ENCODE results near the gene ACCSL. TPM values are rescaled to one million over a fixed set of nuclear protein-coding genes. Genes with fewer than 3 reads are reported as not detected.

Gene ACCSL
- total RNA-seq, 4 donors from 2014 or later = 0.78 TPM; not detected in 3

- Histone ChIP-seq H3K4me1 (peaks cover 0 to 32% (median 12%) of the 10 kb centered on the region in 4 donors), H3K27me3 (no peaks in the 10 kb centered on the region), H3K9me3 (peaks cover 0 to 15% (median 0%) of the 10 kb centered on the region in 4 donors), H3K36me3 (no peaks in the 10 kb centered on the region), H3K4me3 (no peak overlapping the region), H3K27ac (no peak overlapping the region)
- DNase-seq (ENCODE audit: low spot score in 2 of 2) = no peak
- whole genome bisulfite sequencing, 2 donors = 80 to 100% methylated on average over 1 of the region's 1 CpG
- TF ChIP-seq EP300 (IDR thresholded peaks at IDR 0.05) (no peak), CTCF (IDR thresholded peaks at IDR 0.05) (no peak), POLR2A (IDR thresholded peaks at IDR 0.05) (no peak)
Measured at GRCh38 chr11:44028401-44028800, 19.4 kb upstream of the ACCSL start.

DNA sequence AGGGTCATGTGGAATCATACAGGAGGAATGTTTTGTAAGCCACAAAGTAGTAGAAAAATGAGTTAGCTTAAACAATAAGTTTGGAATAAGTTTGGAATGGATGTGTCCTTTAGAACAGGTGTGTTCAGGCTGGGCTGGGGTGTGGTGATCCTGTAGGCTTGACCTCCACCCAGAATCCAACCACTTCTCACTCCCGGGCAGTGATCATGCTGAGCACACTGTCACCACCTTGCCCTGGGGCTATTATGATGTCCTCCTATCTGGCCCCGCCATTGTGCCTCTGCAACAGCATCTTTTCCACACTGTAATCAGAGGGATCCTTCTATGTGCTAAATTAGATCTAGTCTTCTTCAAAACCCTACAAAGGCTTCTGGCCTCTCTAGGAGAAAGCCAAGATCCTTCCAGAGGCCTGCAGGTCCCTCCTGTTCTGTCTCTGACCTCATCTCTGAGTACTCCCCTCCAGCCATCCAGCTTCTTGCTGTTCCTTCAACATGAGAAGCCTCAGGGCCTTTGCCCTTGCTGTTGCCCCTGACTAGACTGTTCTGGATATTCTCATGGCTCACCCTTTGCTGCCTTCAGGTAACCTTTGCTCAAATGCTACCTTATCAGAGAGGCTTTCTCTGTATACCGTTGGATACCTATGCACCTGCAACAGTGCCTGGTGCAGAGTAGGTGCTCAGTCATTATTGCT is 18.8 kb upstream of the ACCSL start:
- TF ChIP-seq CTCF (IDR thresholded peaks at IDR 0.05) (no peak), POLR2A (IDR thresholded peaks at IDR 0.05) (no peak), EP300 (IDR thresholded peaks at IDR 0.05) (no peak)
- no peak overlapping the region for H3K4me3 ChIP-seq
- H3K36me3 ChIP-seq = no peaks in the 10 kb centered on the region
- 95 to 96% methylated on average over 3 of the region's 3 CpGs for WGBS, 2 donors
- H3K27me3 ChIP-seq = no peaks in the 10 kb centered on the region
- peaks cover 0 to 15% (median 0%) of the 10 kb centered on the region in 4 donors for H3K9me3 ChIP-seq
- peaks cover 0 to 37% (median 12%) of the 10 kb centered on the region in 4 donors for H3K4me1 ChIP-seq
- no peak for DNase-seq (ENCODE audit: low spot score in 2 of 2)
- no peak overlapping the region for H3K27ac ChIP-seq

DNA sequence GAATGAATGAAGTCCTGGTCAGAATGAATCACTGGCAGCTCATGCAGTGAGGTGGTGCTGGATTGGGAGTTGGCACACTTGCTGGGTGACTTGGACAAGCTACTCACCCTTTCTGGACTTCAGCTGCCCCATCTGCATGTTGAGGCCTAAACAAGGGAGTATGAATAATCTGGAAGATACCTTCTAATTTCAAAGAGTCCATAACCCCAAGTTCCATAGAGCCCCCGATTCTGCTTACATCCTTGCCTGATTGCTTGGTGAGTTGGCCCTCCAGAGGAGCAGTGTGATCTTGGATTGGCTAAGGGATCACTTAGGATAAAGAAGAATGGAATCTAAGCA is 18.3 kb upstream of the ACCSL start:
- Histone ChIP-seq H3K4me1 (peaks cover 0 to 37% (median 12%) of the 10 kb centered on the region in 4 donors), H3K9me3 (peaks cover 0 to 15% (median 0%) of the 10 kb centered on the region in 4 donors), H3K27me3 (no peaks in the 10 kb centered on the region), H3K4me3 (no peak overlapping the region), H3K36me3 (no peaks in the 10 kb centered on the region), H3K27ac (peak overlapping the region in 1 of 4 donors; percentile 82)
- no peak for DNase-seq (ENCODE audit: low spot score in 2 of 2)
- TF ChIP-seq POLR2A (IDR thresholded peaks at IDR 0.05) (no peak), EP300 (IDR thresholded peaks at IDR 0.05) (no peak), CTCF (IDR thresholded peaks at IDR 0.05) (no peak)
- WGBS, 2 donors = 95 to 100% methylated on average over 1 of the region's 1 CpG

DNA sequence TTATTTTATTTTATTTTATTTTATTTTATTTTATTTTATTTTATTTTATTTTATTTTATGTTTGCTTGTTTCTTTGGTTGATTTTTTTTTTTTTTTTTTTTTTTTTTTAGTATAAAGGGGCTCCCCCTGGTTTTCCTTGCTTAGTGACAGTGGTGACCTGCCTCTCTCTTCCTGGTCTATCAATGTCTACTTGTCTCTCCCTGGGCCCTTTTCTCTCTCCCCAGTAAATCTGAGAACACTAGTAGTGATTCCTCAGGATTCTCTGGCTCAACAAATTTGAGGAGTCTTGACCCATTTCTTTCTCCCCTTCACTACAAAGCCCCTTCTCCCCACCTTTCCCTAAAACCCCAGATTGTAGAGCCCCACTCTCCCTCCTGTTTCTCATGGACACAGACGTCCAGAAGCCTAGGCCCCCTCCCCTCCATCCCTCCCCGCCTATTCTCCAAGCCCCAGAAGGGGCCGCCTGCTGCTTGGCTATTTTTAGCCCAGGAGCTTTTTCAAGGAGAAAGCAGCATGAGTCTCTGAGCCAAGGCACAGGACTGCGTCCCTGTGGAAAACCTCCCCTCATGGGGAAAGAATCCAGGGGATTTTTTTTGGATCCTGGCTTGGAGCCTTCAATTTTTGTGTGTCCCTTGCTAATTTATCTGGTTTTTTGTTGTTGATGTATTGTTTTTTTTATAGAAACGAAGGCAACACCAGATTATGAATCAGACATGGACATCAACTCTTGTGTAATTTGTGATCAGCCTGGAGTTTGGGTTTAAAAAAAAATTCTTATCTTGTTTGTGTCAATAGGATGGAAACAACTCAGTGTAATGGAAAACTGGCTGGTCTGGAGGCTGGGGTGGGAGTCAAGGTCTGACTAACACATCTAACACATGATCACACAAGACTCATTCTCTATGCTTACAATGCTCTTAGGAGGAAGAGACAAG is 17.5 kb upstream of the ACCSL start:
- peak overlapping the region in 3 of 4 donors; percentile 11 to 82 (median 77) for H3K27ac ChIP-seq
- TF ChIP-seq EP300 (IDR thresholded peaks at IDR 0.05) (peak in 1 of 2 donors; percentile 47), CTCF (IDR thresholded peaks at IDR 0.05) (no peak)
- no peaks in the 10 kb centered on the region for H3K36me3 ChIP-seq
- WGBS, 2 donors = 28 to 30% methylated on average over 5 of the region's 5 CpGs
- no peaks in the 10 kb centered on the region for H3K27me3 ChIP-seq
- H3K4me1 ChIP-seq = peaks cover 0 to 37% (median 12%) of the 10 kb centered on the region in 4 donors
- no peak for DNase-seq (ENCODE audit: low spot score in 2 of 2)
- H3K9me3 ChIP-seq = peaks cover 0 to 15% (median 0%) of the 10 kb centered on the region in 4 donors
- no peak overlapping the region for H3K4me3 ChIP-seq

DNA sequence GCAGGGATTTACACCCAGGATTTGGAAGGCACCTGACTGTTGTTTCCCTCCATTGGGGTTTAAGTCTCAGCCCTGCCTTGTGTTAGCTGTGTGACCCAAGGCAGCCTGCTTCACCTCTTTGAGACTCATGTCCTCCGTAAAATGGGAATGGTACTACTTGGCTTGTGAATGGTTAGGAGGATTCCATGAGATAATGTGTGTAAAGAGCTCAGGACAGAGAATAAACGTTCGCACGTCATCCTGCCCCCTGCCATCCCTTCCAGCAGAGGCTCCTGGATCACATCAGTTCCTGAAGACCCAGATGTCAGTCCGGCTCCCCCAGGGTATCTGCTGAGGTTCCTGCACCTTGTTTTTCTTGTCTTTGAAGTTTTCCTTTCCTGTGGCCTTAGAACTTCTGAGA is 16.8 kb upstream of the ACCSL start:
- WGBS, 2 donors = 74 to 89% methylated on average over 5 of the region's 5 CpGs
- Histone ChIP-seq H3K27ac (peak overlapping the region in 3 of 4 donors; percentile 11 to 82 (median 77)), H3K27me3 (no peaks in the 10 kb centered on the region), H3K4me3 (no peak overlapping the region), H3K36me3 (no peaks in the 10 kb centered on the region), H3K4me1 (peaks cover 0 to 37% (median 12%) of the 10 kb centered on the region in 4 donors), H3K9me3 (peaks cover 0 to 10% (median 0%) of the 10 kb centered on the region in 4 donors)
- no peak for TF ChIP-seq EP300 (IDR thresholded peaks at IDR 0.05)
- TF ChIP-seq POLR2A (IDR thresholded peaks at IDR 0.05) = no peak
- no peak for TF ChIP-seq CTCF (IDR thresholded peaks at IDR 0.05)
- no peak for DNase-seq (ENCODE audit: low spot score in 2 of 2)

Data from tibial nerve (tissue), 4 donors.